T1000 (cell line): Measurements from ENCODE around the gene LRBA.
"Not testable (repeated sequence)": the region's sequence is repeated elsewhere in the genome, so short reads cannot be mapped to it uniquely, and the experiment has no call there.

Source experiments
- DNase-seq: peaks from one replicate; lab custom pipeline; 2025; ENCODE audit warnings: mixed read lengths; lab: John Stamatoyannopoulos, UW

The LRBA gene

DNA sequence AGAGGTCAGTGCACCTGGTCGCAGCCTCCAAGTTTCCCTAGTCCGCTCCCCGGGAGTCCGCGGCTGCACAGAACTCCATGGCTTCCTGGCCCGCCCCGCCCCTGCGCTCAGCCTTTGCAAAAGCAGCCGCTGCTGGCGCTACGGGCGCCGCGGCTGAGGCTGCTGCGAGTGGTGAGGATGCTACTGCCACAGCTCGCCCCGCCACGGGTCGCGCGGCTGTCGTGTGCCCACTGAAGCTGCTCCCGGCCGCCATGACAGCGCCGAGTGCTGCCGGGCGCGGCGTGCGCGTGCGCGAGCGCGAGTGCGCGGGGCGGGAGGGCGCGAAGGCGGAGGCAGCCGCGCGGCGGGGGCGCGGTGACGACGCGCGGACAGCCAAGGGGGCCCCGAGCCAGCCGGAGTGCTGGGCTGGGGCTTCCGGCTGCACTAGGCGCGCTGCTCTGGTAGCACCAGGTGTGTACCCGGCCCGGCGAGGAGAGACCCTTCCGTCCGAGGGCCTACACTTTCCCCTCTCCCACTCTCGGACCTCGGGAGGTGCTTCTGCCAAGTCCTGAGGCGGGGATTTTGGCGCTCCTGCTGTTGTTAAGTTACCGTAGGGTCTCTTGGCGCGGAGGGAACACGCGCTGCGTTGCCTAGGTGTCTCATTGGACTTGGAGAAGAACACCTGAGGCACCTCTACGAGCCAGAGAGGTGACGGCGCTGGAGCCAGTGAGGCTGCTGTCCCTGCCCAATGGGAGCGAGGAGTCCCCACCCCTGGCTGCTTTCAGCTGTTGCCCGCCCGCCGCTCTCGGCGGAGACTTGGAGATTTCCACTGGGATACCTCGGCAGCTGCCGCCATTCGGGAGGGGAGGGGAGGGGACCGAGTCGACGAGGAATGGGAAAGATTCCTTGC lies 619 bp upstream of the LRBA start:
- peak; percentile 54 for DNase-seq

DNA sequence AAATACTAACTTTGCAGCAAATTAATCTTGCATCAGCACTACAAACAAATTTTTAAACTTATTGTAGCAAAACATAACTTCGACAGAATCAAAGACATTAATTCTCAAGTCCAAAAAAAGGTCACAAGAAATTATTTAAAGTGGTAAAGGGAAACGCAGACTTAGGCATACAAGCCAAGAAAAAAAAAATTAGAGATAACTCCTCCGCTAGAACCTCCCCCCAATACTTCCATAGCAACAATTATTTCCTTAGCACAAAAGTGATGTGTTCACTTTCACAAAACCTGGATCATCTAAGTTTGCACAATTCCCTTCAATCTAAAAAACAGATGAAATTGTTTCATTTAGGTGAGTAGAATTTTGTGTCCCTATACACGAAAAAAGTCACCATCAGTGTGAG lies 1.1 kb downstream of the LRBA start:
- DNase-seq: no peak

DNA sequence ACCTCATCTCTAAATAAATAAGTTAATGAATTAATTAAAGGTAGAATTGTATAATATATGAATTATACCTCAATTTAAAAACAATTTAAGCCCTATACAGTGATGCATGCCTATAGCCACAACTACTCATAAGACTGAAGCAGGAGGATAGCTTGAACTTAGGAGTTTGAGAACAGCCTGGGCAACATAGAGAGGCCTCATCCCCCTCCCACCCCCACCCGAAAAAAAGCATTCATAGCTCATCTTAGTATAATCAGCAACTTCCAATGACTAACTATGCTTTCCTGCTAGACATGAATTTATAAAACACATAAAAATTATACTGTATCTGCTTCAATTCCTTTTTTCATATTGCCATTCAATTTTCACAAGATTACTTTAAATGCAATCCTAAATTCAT lies 1.6 kb downstream of the LRBA start:
- DNase-seq: no peak

DNA sequence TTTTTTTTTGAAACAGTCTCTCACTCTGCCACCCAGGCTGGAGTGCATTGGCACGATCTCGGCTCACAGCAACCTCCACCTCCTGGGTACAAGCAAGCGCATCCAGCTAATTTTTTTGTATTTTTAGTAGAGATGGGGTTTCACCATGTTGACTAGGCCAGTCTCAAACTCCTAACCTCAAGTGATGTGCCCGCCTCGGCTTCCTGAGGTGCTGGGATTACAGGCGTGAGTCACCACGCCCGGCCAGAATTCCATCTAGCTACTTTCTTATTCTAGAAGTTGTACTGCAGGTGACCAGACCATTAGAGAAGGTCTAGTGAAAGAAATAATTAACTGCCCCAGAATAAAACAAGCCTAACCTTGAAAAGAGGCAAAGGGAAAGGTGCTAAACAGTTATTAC lies 2.3 kb downstream of the LRBA start:
- DNase-seq: no peak

DNA sequence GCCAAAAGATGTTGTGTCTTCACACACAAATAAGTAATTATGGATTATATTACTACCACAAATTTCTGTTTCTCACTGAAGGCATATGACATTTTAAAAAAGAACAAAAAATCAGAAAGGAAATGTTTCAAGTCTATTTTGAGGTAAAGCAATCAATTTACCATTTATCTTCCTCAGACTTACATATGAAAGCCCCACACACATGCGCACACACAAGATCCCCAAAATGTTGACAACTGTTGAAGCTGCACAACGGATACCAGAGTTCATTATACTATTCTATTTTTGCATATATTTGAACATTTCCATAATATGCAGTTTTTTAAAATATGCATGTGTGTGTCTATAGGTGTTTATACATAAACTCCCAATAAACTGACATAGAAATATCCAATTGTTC lies 2.7 kb downstream of the LRBA start:
- DNase-seq: no peak

DNA sequence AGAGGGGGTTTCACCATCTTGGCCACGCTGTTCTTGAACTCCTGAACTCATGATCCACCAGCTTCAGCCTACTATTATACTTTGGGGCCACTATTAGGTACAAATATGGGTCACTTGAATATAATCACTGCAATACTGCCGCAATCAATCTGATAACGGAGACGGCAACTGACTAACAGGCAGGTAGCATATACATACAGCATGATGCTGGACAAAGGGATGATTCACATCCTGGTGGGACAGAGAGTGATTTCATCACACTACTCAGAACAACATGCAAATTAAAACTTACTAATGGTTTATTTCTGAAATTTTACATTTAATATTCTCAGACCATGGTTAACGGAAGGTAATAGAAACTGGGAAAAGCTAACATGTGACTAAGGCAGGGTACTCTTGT lies 10.9 kb downstream of the LRBA start:
- DNase-seq: no peak

DNA sequence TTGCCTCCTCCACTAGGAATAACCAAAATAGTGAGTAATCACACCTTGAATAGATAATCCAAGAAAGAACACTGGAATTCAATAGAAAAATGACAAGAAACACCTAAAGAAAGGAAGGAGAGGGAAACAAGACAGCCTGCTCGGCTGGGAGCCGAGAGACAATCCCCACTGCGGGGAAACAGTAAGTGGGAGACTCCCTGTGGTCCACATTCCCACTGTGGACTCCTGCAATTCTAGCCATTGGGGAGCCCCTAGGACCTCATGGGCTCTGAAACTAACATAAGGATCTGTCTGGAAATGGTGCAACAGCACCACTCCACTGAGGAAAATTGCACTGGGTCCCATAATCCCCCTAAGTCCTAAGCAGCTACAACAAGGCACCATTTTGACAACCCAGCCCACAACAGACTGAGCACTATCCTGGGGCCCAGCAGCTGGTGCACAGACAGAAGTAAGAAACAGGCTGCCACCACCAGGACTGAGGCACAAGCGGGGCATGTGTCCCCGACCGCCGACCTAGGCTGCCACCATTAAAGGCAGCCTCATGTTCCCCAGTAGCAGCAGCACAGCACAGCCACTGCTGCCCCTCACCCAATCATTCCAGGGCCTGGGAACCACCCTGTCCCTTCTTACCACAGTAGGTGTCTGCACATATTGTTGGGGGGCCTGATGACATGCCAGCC lies 14.2 kb downstream of the LRBA start:
- DNase-seq: no peak

DNA sequence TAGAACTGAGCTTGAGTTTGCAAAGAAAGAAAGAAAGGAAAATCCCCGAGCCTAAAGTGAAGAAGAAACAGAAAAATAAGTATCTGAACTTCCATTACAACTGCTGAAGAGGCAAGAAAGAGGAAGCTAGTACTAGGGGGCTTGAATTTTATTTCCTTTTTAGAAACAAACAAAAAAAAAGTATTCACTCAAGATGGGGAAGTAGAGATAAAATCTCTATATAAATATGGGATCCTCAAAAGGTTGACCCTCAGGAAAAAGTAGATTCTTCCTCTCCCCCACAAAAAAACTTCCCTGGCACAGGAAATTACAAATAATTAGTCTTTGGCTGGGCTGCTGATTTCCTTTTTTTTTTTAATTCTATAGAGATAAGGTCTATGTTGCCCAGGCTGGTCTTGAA lies 16.0 kb downstream of the LRBA start:
- DNase-seq: no peak

DNA sequence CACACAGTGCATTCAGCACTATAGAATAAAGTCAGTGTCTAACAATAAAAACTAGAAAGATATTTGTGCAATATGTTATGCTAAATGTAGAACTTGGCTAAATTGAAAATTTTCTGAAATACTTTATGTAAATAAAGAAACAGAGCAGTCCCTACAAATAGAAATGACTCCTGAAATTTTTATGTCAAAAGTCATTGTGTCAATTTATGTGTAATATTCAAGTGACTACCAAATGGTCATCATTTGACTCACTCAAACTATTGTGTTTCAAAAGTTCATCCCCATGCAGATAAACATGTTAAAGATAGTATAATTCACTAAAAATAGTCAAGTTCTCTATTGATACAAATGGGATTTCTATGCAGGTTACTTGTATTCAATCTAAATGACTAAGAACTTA lies 17.9 kb downstream of the LRBA start:
- DNase-seq: no peak

DNA sequence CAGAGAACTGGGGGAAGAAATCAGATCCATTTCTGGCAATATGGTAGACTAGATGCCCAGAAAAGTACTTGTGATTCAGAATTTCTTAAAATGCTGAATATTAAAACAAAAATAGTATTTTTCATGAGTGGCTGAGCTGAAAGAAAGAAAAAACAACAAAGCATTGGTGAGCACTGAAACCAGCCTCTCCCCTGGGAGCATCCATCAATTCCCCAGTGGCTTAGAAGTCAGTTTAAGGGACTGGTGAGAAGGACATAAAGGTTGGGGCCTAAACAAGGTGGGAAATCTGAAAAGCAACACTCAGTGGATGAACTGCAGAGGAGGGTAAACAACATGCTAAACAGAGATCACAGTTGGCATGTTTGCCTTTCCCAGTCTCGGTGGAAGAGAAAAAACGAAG lies 20.4 kb downstream of the LRBA start:
- no peak for DNase-seq

DNA sequence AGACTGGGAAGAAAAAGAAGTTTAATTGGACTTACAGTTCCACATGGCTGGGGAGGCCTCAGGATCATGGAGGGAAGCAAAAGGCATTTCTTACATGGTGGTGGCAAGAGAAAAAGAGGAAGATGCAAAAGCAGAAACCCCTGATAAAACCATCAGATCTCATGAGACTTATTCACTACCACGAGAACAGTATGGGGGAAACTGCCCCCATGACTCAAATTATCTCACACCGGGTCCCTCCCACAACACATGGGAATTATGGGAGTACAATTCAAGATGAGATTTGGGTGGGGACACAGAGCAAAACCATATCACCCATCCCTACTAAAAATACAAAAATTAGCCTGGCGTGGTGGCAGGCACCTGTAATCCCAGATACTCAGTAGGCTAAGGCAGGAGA lies 21.5 kb downstream of the LRBA start:
- DNase-seq: not testable (repeated sequence)

DNA sequence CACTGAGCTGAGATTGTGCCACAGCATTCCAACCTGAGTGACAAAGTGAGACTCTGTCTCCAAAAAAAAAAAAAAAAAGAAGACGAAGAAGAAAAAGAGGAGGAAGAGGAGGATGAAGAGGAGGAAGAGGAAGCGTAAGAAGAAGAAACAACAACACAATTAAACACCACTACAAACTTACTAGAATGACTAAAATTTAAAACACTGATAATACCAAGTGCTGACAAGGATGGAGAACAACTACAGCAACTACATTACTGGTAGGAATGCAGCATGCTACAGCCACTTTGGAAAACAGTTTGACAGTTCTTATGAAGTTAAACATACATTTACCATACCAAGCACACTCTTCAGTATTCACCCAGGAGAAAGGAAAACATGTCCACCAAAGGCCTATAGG lies 24.1 kb downstream of the LRBA start:
- no peak for DNase-seq

DNA sequence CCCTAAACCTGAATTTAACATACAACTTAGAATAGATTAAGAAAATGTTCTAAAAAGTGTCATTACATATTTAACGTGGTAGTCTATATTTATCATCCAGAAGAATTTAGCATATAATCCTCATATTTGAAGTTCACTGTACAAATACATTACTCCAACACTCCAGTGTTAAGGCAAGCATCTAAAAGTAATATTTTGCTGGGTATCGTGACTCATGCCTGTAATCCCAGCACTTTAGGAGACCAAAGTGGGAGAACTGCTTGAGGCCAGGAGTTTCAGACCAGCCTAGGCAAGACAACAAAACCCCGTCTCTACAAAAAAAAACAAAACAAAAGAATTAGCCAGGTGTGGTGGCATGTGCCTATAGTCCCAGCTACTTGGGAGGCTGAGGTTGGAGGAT lies 24.8 kb downstream of the LRBA start:
- no peak for DNase-seq

DNA sequence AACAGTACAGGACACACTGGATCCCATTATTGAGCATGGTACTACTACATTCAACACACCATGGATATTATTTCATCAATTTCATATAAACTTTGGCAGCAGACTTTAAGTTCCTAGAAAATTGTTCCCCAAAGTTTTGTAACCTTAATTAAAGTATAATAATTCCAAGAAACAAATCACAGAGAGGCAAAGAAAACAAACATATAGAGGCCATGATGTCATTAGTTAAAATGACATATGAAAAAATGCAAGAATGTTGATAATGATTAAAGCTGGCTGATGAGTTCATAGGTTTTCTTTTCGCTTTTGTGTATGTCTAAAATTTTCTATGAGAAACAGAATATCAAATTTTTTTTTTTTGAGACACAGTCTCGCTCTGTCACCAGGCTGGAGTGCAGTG lies 26.8 kb downstream of the LRBA start:
- DNase-seq: no peak

DNA sequence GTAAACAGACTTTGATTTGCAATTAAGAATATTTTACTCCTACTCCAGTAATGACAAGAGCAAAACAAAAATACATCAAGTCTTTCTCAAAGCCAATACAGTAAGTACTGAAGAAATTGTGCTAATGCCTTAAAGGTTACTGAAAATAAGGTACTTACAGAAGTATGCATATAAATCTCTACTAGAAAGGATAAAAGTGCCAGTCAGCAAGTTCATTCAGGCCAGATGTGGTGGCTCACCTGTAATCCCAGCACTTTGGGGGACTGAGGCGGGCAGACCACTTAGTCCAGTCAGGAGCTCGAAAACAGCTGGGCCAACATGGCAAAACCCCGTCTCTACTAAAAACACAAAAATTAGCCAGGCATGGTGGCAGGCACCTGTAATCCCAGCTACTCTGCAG lies 27.9 kb downstream of the LRBA start:
- DNase-seq: no peak

DNA sequence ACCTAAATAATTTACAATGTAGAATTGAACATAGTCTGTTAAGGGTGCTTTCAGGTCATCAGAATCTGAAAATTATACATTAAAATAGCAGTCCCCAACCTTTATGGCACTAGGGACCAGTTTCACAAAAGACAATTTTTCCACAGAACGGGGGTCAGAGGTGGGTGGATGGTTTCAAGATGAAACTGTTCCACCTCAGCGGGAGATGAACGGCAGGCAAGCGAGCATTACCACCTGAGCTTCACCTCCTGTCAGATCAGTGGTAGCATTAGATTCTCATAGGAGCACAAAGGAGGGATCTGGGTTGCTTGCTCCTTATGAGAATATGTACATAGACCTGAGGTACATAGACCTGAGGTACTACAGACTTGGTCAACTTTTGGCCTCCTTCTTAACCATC lies 29.0 kb downstream of the LRBA start:
- DNase-seq: no peak

DNA sequence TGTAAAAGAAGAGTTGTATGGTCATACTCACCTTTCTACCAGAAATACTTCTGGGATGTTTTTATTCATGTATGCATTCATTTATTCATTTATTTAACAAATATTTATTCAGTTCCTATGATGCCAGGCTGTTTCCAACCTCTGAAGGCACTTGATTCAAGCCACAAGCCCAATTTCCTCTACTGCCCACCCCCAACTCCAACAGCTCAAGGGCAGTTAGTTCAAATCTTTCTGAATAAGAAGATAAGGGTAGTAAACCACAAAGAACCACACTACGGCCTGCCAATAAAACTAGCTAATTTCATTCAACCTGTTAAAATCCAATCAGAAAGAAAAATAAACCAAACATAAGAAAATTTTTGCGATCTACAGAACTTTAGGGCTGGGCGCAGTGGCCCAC lies 31.2 kb downstream of the LRBA start:
- DNase-seq: no peak

DNA sequence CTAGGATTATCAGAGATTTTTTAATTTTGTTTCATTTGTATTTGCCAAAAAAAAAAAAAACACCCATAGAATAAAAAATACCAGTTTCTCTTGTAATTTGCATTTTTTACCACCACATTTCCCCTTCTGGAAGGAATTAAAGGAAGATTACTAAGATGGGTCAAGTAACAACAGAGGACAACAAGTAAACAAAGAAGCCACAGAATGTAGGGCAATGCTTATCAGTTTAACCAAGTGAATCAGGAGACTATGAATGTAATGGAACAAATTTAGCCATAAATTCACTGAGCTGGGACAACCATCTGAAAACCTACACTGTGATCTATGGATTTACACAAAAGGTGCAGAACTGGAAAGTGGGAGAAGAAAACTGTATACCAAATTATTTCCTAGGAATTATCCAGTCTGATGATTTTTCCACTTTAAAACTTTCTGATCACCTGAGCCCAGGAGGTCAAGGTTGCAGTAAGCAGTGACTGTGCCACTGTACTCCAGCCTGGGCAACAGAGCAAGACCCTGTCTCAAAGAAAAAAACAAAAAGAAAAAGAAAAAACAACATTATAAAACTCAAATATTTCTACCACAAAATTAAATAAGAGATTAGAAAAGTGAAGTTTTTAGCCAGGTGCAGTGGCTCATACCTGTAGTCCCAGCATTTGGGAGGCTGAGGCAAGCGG lies 32.4 kb downstream of the LRBA start:
- DNase-seq: no peak

DNA sequence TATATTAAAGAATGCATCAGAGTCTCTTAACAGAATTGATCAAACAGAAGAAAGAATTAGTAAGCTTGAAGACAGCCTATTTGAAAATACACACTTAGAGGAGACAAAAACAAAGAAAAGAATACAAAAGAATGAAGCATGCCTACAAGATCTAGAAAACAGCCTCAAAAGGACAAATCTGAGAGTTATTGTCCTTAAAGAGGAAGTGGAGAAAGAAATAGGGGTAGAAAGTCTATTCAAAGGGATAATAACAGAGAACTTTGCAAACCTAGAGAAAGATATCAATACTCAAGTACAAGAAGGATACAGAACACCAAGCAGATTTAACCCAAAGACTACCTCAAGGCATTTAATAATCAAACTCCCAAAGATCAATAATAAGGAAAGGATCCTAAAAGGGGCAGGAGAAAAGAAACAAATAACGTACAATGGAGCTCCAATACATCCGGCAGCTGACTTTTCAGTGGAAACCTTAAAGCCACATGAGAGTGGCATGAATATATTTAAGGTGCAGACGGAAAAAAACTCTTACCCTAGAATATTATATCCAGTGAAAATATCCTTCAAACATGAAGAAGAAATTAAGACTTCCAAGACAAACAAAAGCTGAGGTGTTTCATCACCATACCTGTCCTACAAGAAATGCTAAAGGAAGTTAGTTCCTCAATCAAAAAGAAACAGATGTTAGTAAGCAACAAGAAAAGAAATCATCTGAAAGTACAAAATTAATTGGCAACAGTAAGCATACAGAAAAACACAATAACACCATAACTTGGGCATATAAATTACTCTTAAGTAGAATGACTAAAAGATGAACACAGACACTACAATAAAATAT lies 36.1 kb downstream of the LRBA start:
- no peak for DNase-seq

DNA sequence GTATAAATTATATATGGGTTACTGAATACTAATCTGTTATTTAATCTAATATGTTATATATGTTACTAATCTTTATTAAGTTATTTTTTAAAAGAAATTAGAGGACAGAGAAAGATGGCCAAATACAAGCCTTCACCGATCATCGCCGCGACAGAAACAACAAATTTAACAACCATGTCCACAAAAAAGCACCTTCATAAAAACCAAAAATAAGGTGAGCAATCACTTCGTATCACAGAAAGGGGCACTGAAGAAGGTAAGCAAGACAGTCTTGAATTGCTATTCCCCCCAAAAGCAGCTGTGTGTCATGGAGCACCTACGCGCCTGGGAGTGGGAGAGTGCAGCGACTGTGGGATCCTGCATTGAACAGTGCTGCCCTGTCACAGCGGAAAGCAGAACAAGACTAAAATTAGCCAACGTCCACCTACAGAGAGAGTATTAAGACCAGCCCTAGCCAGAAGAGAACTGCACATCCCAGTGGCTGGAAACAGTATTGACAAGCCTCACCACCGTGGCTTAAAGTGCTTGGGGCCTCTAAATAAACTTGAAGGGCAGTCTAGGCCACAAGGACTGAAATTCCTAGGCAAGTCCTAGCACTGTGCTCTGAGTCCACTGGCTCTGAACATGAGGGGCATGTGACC lies 38.5 kb downstream of the LRBA start:
- DNase-seq: no peak

DNA sequence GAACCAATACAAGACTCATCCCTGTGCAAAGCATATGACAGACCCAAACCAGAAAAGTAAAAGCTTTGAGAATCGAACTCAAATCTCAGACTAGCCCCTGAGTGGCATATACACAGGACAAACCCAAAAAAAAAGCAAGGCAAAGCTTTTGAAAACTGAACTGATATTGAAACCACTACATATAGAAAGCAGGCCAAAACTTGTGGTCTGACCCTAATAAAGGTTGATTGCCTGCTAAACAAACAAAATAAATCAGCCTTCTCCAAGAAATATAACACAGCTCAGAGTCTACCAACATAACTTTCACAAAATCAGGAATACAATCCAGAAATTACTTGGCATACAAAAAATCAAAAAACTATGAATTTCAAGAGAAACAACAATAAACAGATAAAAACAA lies 40.3 kb downstream of the LRBA start:
- DNase-seq: no peak

DNA sequence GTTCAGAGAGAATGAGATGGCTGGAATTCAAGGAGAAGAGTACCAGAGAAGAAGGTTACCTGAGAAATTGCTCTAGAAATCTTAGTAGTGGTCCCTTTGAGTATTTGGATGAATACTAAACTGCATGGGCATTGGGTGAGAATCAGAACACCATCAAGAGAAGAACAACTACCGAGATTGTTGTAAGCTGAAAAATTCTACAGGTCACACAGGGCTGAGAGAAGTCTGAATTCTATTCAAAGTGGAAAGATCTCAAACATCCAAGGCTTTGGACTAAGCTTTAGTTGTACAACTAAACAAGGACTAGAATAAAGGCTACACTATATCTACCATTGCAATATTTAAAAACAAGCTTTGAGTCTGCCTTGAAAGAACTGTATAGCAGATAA lies 40.8 kb downstream of the LRBA start:
- no peak for DNase-seq
